ENCODE data around the gene RPLP1. TPM values are rescaled to one million over a fixed set of nuclear protein-coding genes. Genes with fewer than 3 reads are reported as not detected.

Gene RPLP1
- total and polyA plus RNA-seq, 9 of the 15 experiments (the other 6 are each of a cell fraction or from before 2014, with no cell fraction given) = 76.3 to 3,053 (median 847) TPM

- TF ChIP-seq, protein P1, sequence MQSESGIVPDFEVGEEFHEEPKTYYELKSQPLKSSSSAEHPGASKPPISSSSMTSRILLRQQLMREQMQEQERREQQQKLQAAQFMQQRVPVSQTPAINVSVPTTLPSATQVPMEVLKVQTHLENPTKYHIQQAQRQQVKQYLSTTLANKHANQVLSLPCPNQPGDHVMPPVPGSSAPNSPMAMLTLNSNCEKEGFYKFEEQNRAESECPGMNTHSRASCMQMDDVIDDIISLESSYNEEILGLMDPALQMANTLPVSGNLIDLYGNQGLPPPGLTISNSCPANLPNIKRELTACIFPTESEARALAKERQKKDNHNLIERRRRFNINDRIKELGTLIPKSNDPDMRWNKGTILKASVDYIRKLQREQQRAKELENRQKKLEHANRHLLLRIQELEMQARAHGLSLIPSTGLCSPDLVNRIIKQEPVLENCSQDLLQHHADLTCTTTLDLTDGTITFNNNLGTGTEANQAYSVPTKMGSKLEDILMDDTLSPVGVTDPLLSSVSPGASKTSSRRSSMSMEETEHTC (IDR thresholded peaks at IDR 0.05) = no peak
- TF ChIP-seq ZNF347 (CRISPR knock-in tag; IDR thresholded peaks at IDR 0.05; ENCODE audit: low read depth) (no peak), ERF (CRISPR knock-in tag; IDR thresholded peaks at IDR 0.05) (no peak), RBBP5 (IDR thresholded peaks at IDR 0.05; ENCODE audit: borderline replicate concordance, insufficient read depth, low read length, poor library complexity, severe bottlenecking) (peak; percentile 5), ZNF518B (CRISPR knock-in tag; IDR thresholded peaks at IDR 0.05) (no peak), CBFA2T3 (IDR thresholded peaks at IDR 0.05) (peak; percentile 81), PHB2 (IDR thresholded peaks at IDR 0.05; ENCODE audit: low read depth) (no peak; the same call in 1 of the 2 replicates), NFRKB (IDR thresholded peaks at IDR 0.05; ENCODE audit: low read depth) (peak; percentile 63; the same call in 1 of the 2 replicates), ZNF584 (CRISPR knock-in tag; IDR thresholded peaks at IDR 0.05; ENCODE audit: low read depth) (no peak; the same call in 1 of the 2 replicates), CBFA2T2 (conservative IDR thresholded peaks at IDR 0.05) (peak; percentile 65), CEBPB (tag; IDR thresholded peaks at IDR 0.05) (0 out of 2 replicates have a peak, but pooled peaks have one; percentile 6), ZC3H8 (IDR thresholded peaks at IDR 0.05) (no peak), MEF2D (tag; conservative IDR thresholded peaks at IDR 0.05; ENCODE audit: low read depth) (0 out of 2 replicates have a peak, but pooled peaks have one; percentile 24), RBM39 (optimal IDR thresholded peaks at IDR 0.05; ENCODE audit: low read depth, low read length) (no peak), FOXM1 (IDR thresholded peaks at IDR 0.05; ENCODE audit: low read depth) (peak; percentile 25; the same call in 1 of the 2 replicates), FOXM1 (CRISPR knock-in tag; IDR thresholded peaks at IDR 0.05; ENCODE audit: low read depth) (no peak), ZNF23 (CRISPR knock-in tag; IDR thresholded peaks at IDR 0.05) (no peak), STAT5A (IDR thresholded peaks at IDR 0.05; ENCODE audit: borderline replicate concordance, low read length) (peak; percentile 48; the same call in 1 of the 2 replicates), MYC (IDR thresholded peaks at IDR 0.05; ENCODE audit: low read depth, low read length) (peak; percentile 24; the same call in 1 of the 2 replicates), MYC (CRISPR knock-in tag; IDR thresholded peaks at IDR 0.05; ENCODE audit: borderline replicate concordance, low read depth) (0 out of 2 replicates have a peak, but pooled peaks have one; percentile 41), PYGO2 (tag; IDR thresholded peaks at IDR 0.05) (0 out of 2 replicates have a peak, but pooled peaks have one; percentile 41), POU5F1 (IDR thresholded peaks at IDR 0.05; ENCODE audit: borderline replicate concordance, low read depth, low read length, partially characterized antibody) (no peak)
- TF ChIP-seq, protein P2, sequence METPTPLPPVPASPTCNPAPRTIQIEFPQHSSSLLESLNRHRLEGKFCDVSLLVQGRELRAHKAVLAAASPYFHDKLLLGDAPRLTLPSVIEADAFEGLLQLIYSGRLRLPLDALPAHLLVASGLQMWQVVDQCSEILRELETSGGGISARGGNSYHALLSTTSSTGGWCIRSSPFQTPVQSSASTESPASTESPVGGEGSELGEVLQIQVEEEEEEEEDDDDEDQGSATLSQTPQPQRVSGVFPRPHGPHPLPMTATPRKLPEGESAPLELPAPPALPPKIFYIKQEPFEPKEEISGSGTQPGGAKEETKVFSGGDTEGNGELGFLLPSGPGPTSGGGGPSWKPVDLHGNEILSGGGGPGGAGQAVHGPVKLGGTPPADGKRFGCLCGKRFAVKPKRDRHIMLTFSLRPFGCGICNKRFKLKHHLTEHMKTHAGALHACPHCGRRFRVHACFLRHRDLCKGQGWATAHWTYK (CRISPR knock-in tag; IDR thresholded peaks at IDR 0.05) = 0 out of 2 replicates have a peak, but pooled peaks have one; percentile 26
Observed at GRCh38 chr15:69451951-69452691, 497 bp upstream of the RPLP1 start (continued).

All from K562 (cell line).